ENCODE data around the gene SLC22A23.

- TF ChIP-seq YY1 (IDR thresholded peaks at IDR 0.05; ENCODE audit: low read depth): no peak
- TF ChIP-seq CREB1 (IDR thresholded peaks at IDR 0.05; ENCODE audit: low read depth): no peak
- no peak for TF ChIP-seq CEBPB (IDR thresholded peaks at IDR 0.05)
- no peak for TF ChIP-seq EGR1 (IDR thresholded peaks at IDR 0.05)
- no peak for TF ChIP-seq REST (IDR thresholded peaks at IDR 0.05; ENCODE audit: low read depth)
- TF ChIP-seq MAX (IDR thresholded peaks at IDR 0.05): no peak
- no peak for TF ChIP-seq EP300 (IDR thresholded peaks at IDR 0.05; ENCODE audit: borderline replicate concordance)
- TF ChIP-seq, protein P1, sequence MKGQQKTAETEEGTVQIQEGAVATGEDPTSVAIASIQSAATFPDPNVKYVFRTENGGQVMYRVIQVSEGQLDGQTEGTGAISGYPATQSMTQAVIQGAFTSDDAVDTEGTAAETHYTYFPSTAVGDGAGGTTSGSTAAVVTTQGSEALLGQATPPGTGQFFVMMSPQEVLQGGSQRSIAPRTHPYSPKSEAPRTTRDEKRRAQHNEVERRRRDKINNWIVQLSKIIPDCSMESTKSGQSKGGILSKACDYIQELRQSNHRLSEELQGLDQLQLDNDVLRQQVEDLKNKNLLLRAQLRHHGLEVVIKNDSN (IDR thresholded peaks at IDR 0.05): no peak
- TF ChIP-seq TAF1 (IDR thresholded peaks at IDR 0.05; ENCODE audit: low read depth): no peak
- TF ChIP-seq RAD21 (IDR thresholded peaks at IDR 0.05; ENCODE audit: low read depth): no peak
- TF ChIP-seq NFIC (IDR thresholded peaks at IDR 0.05): no peak
Observed at GRCh38 chr6:3324262-3324942, 132.4 kb downstream of the SLC22A23 start.
